Stromal cell of bone marrow (primary cell): ENCODE results near the gene ZNF48.

Source experiments
- DNase-seq: peaks from one replicate; pipeline ENCODE4 v3.0.0-alpha.2; 2012; ENCODE audit warnings: low read depth

ZNF48 gene

DNA sequence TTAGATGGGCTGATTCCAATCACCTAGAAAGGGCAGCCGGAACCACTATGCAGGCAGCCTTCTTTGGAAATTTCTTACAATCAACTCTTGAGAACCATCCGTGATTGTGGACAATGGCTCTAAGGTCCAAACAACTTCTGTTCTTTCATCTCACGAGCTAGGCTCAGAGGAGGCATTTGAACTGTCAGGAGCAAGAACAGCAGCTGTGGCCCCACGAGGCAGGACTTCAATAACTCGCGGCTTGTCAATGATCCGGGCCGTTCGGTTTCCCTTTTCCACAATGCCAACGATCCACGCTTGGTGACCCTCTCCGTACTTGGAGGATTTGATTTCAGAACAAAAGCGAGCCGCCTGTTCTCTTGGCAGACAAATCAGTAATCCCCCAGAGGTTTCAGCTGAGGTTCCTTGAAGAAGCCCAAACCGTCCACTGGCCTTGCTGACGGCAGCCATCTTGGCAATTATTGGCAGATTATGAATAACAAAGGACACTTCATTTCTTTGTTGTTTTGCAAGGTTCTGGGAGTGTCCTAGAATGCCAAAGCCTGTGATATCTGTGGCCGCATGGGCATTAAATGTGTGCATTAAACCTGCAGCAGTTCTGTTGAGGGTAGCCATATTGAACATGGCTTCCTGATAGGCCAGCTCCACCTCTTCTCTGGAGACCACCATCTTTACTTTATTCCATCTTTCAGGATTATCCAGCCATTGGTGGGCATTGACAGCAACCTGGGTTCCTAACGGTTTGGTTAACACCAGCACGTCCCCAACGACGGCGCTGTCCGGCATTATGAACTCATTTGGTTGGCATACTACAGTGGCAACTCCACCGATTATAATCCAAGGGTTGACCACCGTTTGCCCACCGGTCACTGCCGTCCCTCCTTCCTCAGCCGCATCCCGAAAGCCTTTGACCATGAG lies 49.3 kb downstream of the ZNF48 start:
- DNase-seq, result no peak

GRCh38 chr16:30445149-30445407 lies 49.9 kb downstream of the ZNF48 start:
- no peak for DNase-seq

- DNase-seq, result peak; percentile 97
Observed at GRCh38 chr16:30445408-30446202, 50.4 kb downstream of the ZNF48 start, which contains the start of gene SEPHS2. SEPHS2 (minus strand) TSS chr16:30445874; CDS start chr16:30445727, 147 bp downstream.

DNA sequence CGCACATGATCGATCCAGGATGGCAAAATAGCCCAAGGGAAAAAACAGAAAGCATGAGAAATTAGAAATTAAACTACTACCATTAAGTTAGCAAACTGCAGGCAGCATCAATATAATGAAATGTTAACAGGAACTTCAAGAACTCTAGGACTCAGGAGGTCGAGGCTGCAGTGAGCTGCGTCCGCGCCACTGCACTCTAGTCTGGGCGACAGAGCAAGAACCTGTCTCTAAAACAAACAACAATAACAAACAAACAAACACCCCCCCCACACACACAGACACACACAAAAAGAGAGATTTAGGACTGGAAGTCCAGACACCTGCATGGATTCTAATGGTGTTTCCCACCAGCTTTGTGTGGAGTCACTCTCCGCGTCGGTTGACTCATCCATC lies 51.0 kb downstream of the ZNF48 start:
- DNase-seq, result no peak

- no peak for DNase-seq
Observed at GRCh38 chr16:30447512-30448226, 52.4 kb downstream of the ZNF48 start.

GRCh38 chr16:30449116-30449435 lies 53.9 kb downstream of the ZNF48 start:
- DNase-seq, result no peak
